Fibroblast of pulmonary artery (primary cell): ENCODE data around the gene MMEL1.
"Not testable (repeated sequence)": the region's sequence is repeated elsewhere in the genome, so short reads cannot be mapped to it uniquely, and the experiment has no call there.

Source experiments
- DNase-seq: peaks from one replicate; pipeline ENCODE4 v3.0.0-alpha.2; 2010; ENCODE audit warnings: low read depth
- H3K4me3 ChIP-seq: replicated peaks from 2 replicates; pipeline ENCODE4 v1.5.1; 2011; ENCODE audit warnings: low read depth, mild to moderate bottlenecking, control low read depth, low read length, moderate library complexity
- CTCF ChIP-seq: IDR thresholded peaks from 2 replicates; pipeline ENCODE4 v1.5.1; 2011; ENCODE audit warnings: mild to moderate bottlenecking, control low read depth, low read length, inconsistent platforms; ENCODE audit errors: missing control alignments

Gene MMEL1

GRCh38 chr1:2628191-2628932 is 4.5 kb downstream of the MMEL1 start:
- TF ChIP-seq CTCF = no peak
- no peak overlapping the region for H3K4me3 ChIP-seq
- DNase-seq = no peak

- no peak for TF ChIP-seq CTCF
- DNase-seq = no peak
- no peak overlapping the region for H3K4me3 ChIP-seq
Observed at GRCh38 chr1:2627746-2628145, 5.1 kb downstream of the MMEL1 start.

GRCh38 chr1:2625748-2626147 is 7.1 kb downstream of the MMEL1 start:
- H3K4me3 ChIP-seq, DNase-seq: not testable (repeated sequence)

GRCh38 chr1:2625311-2625710 is 7.5 kb downstream of the MMEL1 start:
- no peak for TF ChIP-seq CTCF

GRCh38 chr1:2624735-2625300 is 8.0 kb downstream of the MMEL1 start:
- no peak for DNase-seq
- TF ChIP-seq CTCF = no peak
- no peak overlapping the region for H3K4me3 ChIP-seq

More at GRCh38 chr1:2625311-2625710, 7.5 kb downstream of the MMEL1 start:
- no peak overlapping the region for H3K4me3 ChIP-seq
- DNase-seq = no peak

GRCh38 chr1:2623571-2624337 is 9.1 kb downstream of the MMEL1 start:
- TF ChIP-seq CTCF = no peak

GRCh38 chr1:2617971-2618470 is 14.8 kb downstream of the MMEL1 start:
- no peak for DNase-seq
- H3K4me3 ChIP-seq = no peak overlapping the region
- no peak for TF ChIP-seq CTCF

More at GRCh38 chr1:2623571-2624337, 9.1 kb downstream of the MMEL1 start:
- DNase-seq = no peak
- H3K4me3 ChIP-seq = no peak overlapping the region
